HCT116 (cell line): Measurements from ENCODE around the gene GADD45A. TPM values are rescaled to one million over a fixed set of nuclear protein-coding genes. Genes with fewer than 3 reads are reported as not detected.

ENCODE experiments used
- ATAC-seq: fragments of 200-7000 bp; cut with Tn5 transposase; 2 replicates; pipeline ENCODE4 v1.9.1; 2020; ENCODE audit warnings: mild to moderate bottlenecking, moderate library complexity
- BruUV-seq: library from RNA; stranded (reverse); fragments of 400-500 nt; replicated peaks from 2 replicates; lab custom pipeline; 2021; lab: Mats Ljungman, UMichigan
- CTCF ChIA-PET: fragments of 300-600 bp; sonication (Branson Sonifier 250); formaldehyde crosslinking; loops from one replicate; lab custom pipeline; 2021; ENCODE audit warnings: antibody characterized with exemption; lab: Charles Lee
- POLR2A ChIA-PET: fragments of 300-600, 350-600 bp; sonication (Branson Sonifier 250); formaldehyde crosslinking; loops from one replicate; lab custom pipeline; 2021; ENCODE audit warnings: antibody characterized with exemption; lab: Charles Lee
- RAD21 ChIA-PET, 2 experiments: fragments of 300-600 bp; sonication (Branson Sonifier 250); formaldehyde crosslinking; loops; one replicate each; lab custom pipeline; 2023; ENCODE audit warnings: low total read pairs in 2 of 2; ENCODE audit not compliant: uncharacterized antibody in 2 of 2, unreplicated experiment in 2 of 2, low non-redundant PET in 1 of 2; lab: Charles Lee
- DNase-seq: peaks from one replicate; pipeline ENCODE4 v3.0.0-alpha.2; 2010; ENCODE audit warnings: low read depth, low spot score
- H2AFZ ChIP-seq: fragments of 200-600 bp; shearing (Covaris generic), sonication (generic); 2 replicates; pipeline ENCODE4 v1.6.1; 2017; ENCODE audit warnings: low read depth, mixed run types, mixed read lengths, antibody characterized with exemption, low read length; ENCODE audit not compliant: poor library complexity, severe bottlenecking
- H3K27ac ChIP-seq: 2 replicates; pipeline ENCODE4 v1.5.1; 2012; ENCODE audit warnings: low read depth, low read length
- H3K27me3 ChIP-seq: fragments of 200-600 bp; sonication (generic); 2 replicates; pipeline ENCODE4 v1.6.1; 2016; ENCODE audit warnings: mixed run types, low read length, mixed read lengths; ENCODE audit not compliant: insufficient read depth
- H3K36me3 ChIP-seq, 2 experiments: fragments of 200-500 bp in 1 of 2; fragments of 200-600 bp in 1 of 2; sonication (Bioruptor generic) in 1 of 2; sonication (generic) in 1 of 2; 2 replicates each; pipeline versions ENCODE4 v1.5.1 to v1.6.1; 2014 to 2016; ENCODE audit warnings: low read length in 2 of 2, inconsistent platforms in 1 of 2, mixed read lengths in 1 of 2, mixed run types in 1 of 2; ENCODE audit not compliant: insufficient read depth in 2 of 2, control insufficient read depth in 1 of 2
- H3K4me1 ChIP-seq, 2 experiments: fragments of 200-600 bp in 1 of 2; sonication (generic) in 1 of 2; 2 replicates each; pipeline versions ENCODE4 v1.5.1 to v1.6.1; 2012 to 2017; ENCODE audit warnings: low read length in 2 of 2, inconsistent platforms in 1 of 2, mild to moderate bottlenecking in 1 of 2, mixed read lengths in 1 of 2, mixed run types in 1 of 2, moderate library complexity in 1 of 2; ENCODE audit not compliant: insufficient read depth in 2 of 2, control insufficient read depth in 1 of 2
- H3K4me2 ChIP-seq: fragments of 200-600 bp; sonication (generic); 2 replicates; pipeline ENCODE4 v1.6.1; 2017; ENCODE audit warnings: mixed run types, low read length, mixed read lengths
- H3K4me3 ChIP-seq, 2 experiments: fragments of 200-600 bp in 1 of 2; sonication (generic) in 1 of 2; replicated peaks in 1 of 2; 2 replicates each; pipeline ENCODE4 v1.5.1; 2011 to 2016; ENCODE audit warnings: low read length in 2 of 2, control low read depth in 1 of 2, low read depth in 1 of 2, mild to moderate bottlenecking in 1 of 2, mixed read lengths in 1 of 2, mixed run types in 1 of 2
- H3K79me2 ChIP-seq: fragments of 200-600 bp; sonication (generic); 2 replicates; pipeline ENCODE4 v1.6.1; 2017; ENCODE audit warnings: mild to moderate bottlenecking, mixed run types, low read length, moderate library complexity, mixed read lengths; ENCODE audit not compliant: insufficient read depth
- H3K9ac ChIP-seq: fragments of 200-600 bp; sonication (generic); 2 replicates; pipeline ENCODE4 v1.6.1; 2016; ENCODE audit warnings: low read length, mixed read lengths
- H3K9me2 ChIP-seq: fragments of 200-600 bp; sonication (generic), shearing (Covaris generic); 2 replicates; pipeline ENCODE4 v1.6.1; 2017; ENCODE audit warnings: mixed run types, mild to moderate bottlenecking, moderate library complexity; ENCODE audit not compliant: insufficient read depth
- H3K9me3 ChIP-seq, 2 experiments: fragments of 200-500 bp in 1 of 2; fragments of 200-600 bp in 1 of 2; sonication (Bioruptor generic) in 1 of 2; sonication (generic) in 1 of 2; 2 replicates each; pipeline ENCODE4 v1.6.1; 2014 to 2017; ENCODE audit warnings: low read length in 2 of 2, mixed read lengths in 2 of 2, inconsistent platforms in 1 of 2, low read depth in 1 of 2, mild to moderate bottlenecking in 1 of 2, mixed run types in 1 of 2, moderate library complexity in 1 of 2; ENCODE audit not compliant: control insufficient read depth in 1 of 2, insufficient read depth in 1 of 2
- H4K20me1 ChIP-seq: fragments of 200-600 bp; sonication (generic), shearing (Covaris generic); 2 replicates; pipeline ENCODE4 v1.6.1; 2017; ENCODE audit warnings: mixed run types, mild to moderate bottlenecking, moderate library complexity; ENCODE audit not compliant: insufficient read depth
- EGR1 ChIP-seq: IDR thresholded peaks from 2 replicates; pipeline ENCODE4 v1.6.1; 2012; ENCODE audit warnings: low read depth
- EZH2phosphoT487 ChIP-seq: fragments of 200-600 bp; IDR thresholded peaks from 2 replicates; pipeline ENCODE4 v1.6.1; 2018; ENCODE audit warnings: antibody characterized with exemption, borderline replicate concordance
- FOSL1 ChIP-seq: IDR thresholded peaks from 2 replicates; pipeline ENCODE4 v1.6.1; 2012; ENCODE audit warnings: low read depth
- POLR2A ChIP-seq: IDR thresholded peaks from 2 replicates; pipeline ENCODE4 v1.7.0; 2011; ENCODE audit warnings: borderline replicate concordance; ENCODE audit not compliant: insufficient read depth, insufficient read length; ENCODE audit errors: extremely low read depth
- POLR2AphosphoS5 ChIP-seq: IDR thresholded peaks from 2 replicates; pipeline ENCODE4 v1.6.1; 2011; ENCODE audit warnings: mild to moderate bottlenecking, low read depth, low read length, moderate library complexity
- RAD21 ChIP-seq: IDR thresholded peaks from 2 replicates; pipeline ENCODE4 v1.6.1; 2012; ENCODE audit warnings: low read depth, mild to moderate bottlenecking
- SP1 ChIP-seq: IDR thresholded peaks from 2 replicates; pipeline ENCODE4 v1.6.1; 2012; ENCODE audit warnings: low read depth
- ZNF274 ChIP-seq: fragments of 200-500 bp; sonication (Bioruptor generic); IDR thresholded peaks from 2 replicates; pipeline ENCODE4 v1.6.1; 2014; ENCODE audit warnings: mild to moderate bottlenecking, low read depth, low read length, inconsistent platforms
- intact Hi-C: fragments of 100-400 bp; cut with micrococcal nuclease; formaldehyde crosslinking; loops from 2 replicates; pipeline ENCODE4 v1.10.0; 2022
- total RNA-seq: library from RNA; stranded (reverse); gene quantifications from one replicate; pipeline ENCODE4 v1.2.1, GENCODE V29; 2021; ENCODE audit not compliant: unreplicated experiment
- TF ChIP-seq, protein P1 (sequence below): IDR thresholded peaks from 2 replicates; pipeline ENCODE4 v1.6.1; 2011; ENCODE audit warnings: mild to moderate bottlenecking, low read length, moderate library complexity; ENCODE audit not compliant: insufficient replicate concordance; ENCODE audit errors: extremely low read depth
- TF ChIP-seq, protein P2 (sequence below): IDR thresholded peaks from 2 replicates; pipeline ENCODE4 v1.6.1; 2012; ENCODE audit warnings: low read depth
- TF ChIP-seq, protein P3 (sequence below): IDR thresholded peaks from 2 replicates; pipeline ENCODE4 v1.6.1; 2012

Gene GADD45A
- total RNA-seq, 1 experiment from 2014 or later, result 105 TPM

DNA sequence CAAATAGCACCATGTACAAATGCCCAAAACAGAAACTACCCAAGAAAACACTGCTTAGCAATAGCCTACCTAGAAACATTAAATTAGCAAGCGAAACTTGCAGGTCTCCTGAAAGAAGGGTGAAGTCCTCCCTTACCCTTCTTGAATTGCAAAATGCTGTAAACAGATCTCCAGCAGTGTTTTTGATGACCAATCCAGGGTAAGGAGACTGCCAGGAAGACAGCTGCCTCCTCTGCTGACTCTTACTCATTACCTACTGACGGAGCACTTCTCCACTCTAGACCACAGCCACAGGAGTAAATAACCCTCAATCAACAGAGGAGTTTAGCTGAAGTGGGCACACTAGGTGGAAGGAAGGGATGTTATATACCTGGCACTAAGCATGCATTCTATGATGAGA lies 32.2 kb upstream of the GADD45A start:
- CTCF ChIA-PET, result no interaction called here
- no peak for DNase-seq
- TF ChIP-seq, protein P1, sequence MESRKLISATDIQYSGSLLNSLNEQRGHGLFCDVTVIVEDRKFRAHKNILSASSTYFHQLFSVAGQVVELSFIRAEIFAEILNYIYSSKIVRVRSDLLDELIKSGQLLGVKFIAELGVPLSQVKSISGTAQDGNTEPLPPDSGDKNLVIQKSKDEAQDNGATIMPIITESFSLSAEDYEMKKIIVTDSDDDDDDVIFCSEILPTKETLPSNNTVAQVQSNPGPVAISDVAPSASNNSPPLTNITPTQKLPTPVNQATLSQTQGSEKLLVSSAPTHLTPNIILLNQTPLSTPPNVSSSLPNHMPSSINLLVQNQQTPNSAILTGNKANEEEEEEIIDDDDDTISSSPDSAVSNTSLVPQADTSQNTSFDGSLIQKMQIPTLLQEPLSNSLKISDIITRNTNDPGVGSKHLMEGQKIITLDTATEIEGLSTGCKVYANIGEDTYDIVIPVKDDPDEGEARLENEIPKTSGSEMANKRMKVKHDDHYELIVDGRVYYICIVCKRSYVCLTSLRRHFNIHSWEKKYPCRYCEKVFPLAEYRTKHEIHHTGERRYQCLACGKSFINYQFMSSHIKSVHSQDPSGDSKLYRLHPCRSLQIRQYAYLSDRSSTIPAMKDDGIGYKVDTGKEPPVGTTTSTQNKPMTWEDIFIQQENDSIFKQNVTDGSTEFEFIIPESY, result no peak
- no peak for TF ChIP-seq POLR2AphosphoS5
- no peak for TF ChIP-seq EGR1
- TF ChIP-seq ZNF274, result no peak
- TF ChIP-seq, protein P2, sequence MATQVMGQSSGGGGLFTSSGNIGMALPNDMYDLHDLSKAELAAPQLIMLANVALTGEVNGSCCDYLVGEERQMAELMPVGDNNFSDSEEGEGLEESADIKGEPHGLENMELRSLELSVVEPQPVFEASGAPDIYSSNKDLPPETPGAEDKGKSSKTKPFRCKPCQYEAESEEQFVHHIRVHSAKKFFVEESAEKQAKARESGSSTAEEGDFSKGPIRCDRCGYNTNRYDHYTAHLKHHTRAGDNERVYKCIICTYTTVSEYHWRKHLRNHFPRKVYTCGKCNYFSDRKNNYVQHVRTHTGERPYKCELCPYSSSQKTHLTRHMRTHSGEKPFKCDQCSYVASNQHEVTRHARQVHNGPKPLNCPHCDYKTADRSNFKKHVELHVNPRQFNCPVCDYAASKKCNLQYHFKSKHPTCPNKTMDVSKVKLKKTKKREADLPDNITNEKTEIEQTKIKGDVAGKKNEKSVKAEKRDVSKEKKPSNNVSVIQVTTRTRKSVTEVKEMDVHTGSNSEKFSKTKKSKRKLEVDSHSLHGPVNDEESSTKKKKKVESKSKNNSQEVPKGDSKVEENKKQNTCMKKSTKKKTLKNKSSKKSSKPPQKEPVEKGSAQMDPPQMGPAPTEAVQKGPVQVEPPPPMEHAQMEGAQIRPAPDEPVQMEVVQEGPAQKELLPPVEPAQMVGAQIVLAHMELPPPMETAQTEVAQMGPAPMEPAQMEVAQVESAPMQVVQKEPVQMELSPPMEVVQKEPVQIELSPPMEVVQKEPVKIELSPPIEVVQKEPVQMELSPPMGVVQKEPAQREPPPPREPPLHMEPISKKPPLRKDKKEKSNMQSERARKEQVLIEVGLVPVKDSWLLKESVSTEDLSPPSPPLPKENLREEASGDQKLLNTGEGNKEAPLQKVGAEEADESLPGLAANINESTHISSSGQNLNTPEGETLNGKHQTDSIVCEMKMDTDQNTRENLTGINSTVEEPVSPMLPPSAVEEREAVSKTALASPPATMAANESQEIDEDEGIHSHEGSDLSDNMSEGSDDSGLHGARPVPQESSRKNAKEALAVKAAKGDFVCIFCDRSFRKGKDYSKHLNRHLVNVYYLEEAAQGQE, result no peak
- TF ChIP-seq, protein P3, sequence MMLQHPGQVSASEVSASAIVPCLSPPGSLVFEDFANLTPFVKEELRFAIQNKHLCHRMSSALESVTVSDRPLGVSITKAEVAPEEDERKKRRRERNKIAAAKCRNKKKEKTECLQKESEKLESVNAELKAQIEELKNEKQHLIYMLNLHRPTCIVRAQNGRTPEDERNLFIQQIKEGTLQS, result no peak
- TF ChIP-seq FOSL1, result no peak
- no peak for TF ChIP-seq SP1
- TF ChIP-seq RAD21, result no peak
- TF ChIP-seq EZH2phosphoT487, result no peak
- TF ChIP-seq POLR2A, result no peak

More for the DNA sequence above, 32.2 kb upstream of the GADD45A start:
- intact Hi-C loops, result no loop called here
- Histone ChIP-seq H3K9me2 (no peaks in the 10 kb centered on the region), H3K27me3 (no peaks in the 10 kb centered on the region), H3K9ac (no peak overlapping the region), H3K4me1 (no peaks in the 10 kb centered on the region), H3K79me2 (no peaks in the 10 kb centered on the region), H3K9me3 (no peaks in the 10 kb centered on the region), H3K4me2 (no peak overlapping the region), H4K20me1 (no peaks in the 10 kb centered on the region), H3K27ac (no peak overlapping the region), H3K36me3 (no peaks in the 10 kb centered on the region), H3K4me3 (no peak overlapping the region), H2AFZ (no peak overlapping the region)
- no TSS peak for BruUV-seq
- no peak for ATAC-seq
- POLR2A ChIA-PET, result no interaction called here
- RAD21 ChIA-PET, result no interaction called here
